Mammary epithelial cell (primary cell): ENCODE measurements around the gene GANAB.

ENCODE experiments used
- EZH2 ChIP-seq: IDR thresholded peaks from 2 replicates; pipeline ENCODE4 v1.6.1; 2012; ENCODE audit warnings: low read length, inconsistent platforms, borderline replicate concordance
- TF ChIP-seq, protein P1 (sequence below), 2 donors: IDR thresholded peaks in 1 of 2; conservative IDR thresholded peaks in 1 of 2; 2 replicates each; pipeline ENCODE4 v1.5.1; 2011 to 2012; ENCODE audit warnings: inconsistent platforms in 2 of 2, low read length in 2 of 2, mild to moderate bottlenecking in 2 of 2, control low read depth in 1 of 2, low read depth in 1 of 2; ENCODE audit not compliant: insufficient read depth in 1 of 2; ENCODE audit errors: extremely low read depth in 1 of 2

DNA sequence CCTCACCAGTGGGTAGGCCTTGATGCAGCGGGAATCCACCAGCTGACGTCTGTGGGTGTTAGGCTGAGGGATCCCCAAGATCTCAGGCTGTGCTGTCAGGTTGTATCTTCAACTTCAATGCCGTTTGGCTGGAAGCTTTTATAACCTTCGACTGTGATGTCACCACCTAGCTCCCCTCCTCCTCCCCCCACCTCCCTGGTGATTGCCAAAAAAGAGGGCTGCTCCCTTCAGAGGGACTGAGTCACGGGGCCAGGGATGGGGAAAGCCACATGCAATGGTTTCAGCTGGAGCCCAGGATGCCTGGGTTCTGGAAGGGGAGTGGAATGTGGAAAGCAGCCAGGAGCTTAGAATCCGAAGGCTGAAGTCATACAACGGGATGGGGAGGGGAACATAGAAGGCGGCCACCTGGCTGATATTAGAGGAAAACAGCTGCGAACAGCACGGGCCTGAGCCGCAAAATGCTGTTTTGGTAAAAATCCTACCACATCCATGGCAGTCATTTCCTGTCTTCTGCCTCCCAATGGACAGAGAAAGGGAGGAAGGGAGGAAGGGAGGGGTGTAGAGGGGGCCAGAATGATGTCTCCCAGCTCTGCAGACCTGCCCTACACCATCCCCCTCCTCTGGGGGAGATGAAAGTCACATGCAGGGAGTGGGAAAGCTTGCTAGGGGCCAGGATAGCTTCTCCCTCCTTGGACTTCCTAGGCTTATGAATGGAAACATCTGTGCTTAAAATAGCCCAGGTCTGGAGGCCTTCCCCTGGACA is 43.2 kb upstream of the GANAB start, which contains the start of gene LRRN4CL:
- TF ChIP-seq, protein P1, sequence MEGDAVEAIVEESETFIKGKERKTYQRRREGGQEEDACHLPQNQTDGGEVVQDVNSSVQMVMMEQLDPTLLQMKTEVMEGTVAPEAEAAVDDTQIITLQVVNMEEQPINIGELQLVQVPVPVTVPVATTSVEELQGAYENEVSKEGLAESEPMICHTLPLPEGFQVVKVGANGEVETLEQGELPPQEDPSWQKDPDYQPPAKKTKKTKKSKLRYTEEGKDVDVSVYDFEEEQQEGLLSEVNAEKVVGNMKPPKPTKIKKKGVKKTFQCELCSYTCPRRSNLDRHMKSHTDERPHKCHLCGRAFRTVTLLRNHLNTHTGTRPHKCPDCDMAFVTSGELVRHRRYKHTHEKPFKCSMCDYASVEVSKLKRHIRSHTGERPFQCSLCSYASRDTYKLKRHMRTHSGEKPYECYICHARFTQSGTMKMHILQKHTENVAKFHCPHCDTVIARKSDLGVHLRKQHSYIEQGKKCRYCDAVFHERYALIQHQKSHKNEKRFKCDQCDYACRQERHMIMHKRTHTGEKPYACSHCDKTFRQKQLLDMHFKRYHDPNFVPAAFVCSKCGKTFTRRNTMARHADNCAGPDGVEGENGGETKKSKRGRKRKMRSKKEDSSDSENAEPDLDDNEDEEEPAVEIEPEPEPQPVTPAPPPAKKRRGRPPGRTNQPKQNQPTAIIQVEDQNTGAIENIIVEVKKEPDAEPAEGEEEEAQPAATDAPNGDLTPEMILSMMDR (conservative IDR thresholded peaks at IDR 0.05 in 1 of 2, IDR thresholded peaks at IDR 0.05 in 1 of 2; ENCODE audit: extremely low read depth in 1 of 2, insufficient read depth in 1 of 2, low read depth in 1 of 2, low read length in 2 of 2), result no peak
- no peak for TF ChIP-seq EZH2
